ENCODE results near the gene CRAMP1.
"Not testable (repeated sequence)": the region's sequence is repeated elsewhere in the genome, so short reads cannot be mapped to it uniquely, and the experiment has no call there.

CRAMP1 gene

GRCh38 chr16:1581804-1582203 is 30.4 kb upstream of the CRAMP1 start:
- DNase-seq (ENCODE audit: low read depth) = no peak
- no peak for TF ChIP-seq CTCF (IDR thresholded peaks at IDR 0.05; ENCODE audit: control insufficient read depth, extremely low read depth, insufficient read depth)
- no peak overlapping the region for H3K4me3 ChIP-seq (ENCODE audit: low read depth, low read length)

- no peak overlapping the region for H3K4me3 ChIP-seq (ENCODE audit: low read depth, low read length)
- DNase-seq (ENCODE audit: low read depth) = no peak
- no peak for TF ChIP-seq CTCF (IDR thresholded peaks at IDR 0.05; ENCODE audit: control insufficient read depth, extremely low read depth, insufficient read depth)
Measured at GRCh38 chr16:1583180-1583579, 29.0 kb upstream of the CRAMP1 start.

DNA sequence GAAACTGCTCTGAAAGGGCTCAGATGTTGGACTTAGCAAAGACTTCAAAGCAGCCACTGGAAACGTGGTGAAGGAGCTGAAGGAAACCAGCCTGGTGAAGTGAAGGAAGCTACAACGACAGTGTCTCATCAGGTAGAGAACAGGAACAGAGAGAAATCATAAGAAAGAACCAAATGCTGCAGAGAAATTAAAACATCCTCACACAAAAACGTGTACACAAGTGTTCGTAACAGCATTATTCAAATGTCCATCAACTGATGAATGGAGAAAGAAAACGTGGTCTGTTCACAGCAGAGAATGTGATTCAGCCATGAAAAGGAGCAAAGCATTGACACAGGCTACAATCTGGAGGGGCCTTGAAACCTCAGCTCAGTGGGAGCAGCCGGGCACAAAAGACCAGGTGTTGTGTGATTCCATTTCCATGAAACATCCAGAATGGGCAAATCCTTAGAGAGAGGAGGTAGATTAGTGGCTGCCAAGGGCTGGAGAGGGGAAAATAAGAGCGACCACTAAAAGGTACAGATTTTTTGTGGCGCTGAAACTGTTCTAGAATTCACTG is 27.2 kb upstream of the CRAMP1 start:
- H3K4me3 ChIP-seq (ENCODE audit: low read depth, low read length) = no peak overlapping the region
- TF ChIP-seq CTCF (IDR thresholded peaks at IDR 0.05; ENCODE audit: control insufficient read depth, extremely low read depth, insufficient read depth) = no peak
- DNase-seq (ENCODE audit: low read depth) = no peak

DNA sequence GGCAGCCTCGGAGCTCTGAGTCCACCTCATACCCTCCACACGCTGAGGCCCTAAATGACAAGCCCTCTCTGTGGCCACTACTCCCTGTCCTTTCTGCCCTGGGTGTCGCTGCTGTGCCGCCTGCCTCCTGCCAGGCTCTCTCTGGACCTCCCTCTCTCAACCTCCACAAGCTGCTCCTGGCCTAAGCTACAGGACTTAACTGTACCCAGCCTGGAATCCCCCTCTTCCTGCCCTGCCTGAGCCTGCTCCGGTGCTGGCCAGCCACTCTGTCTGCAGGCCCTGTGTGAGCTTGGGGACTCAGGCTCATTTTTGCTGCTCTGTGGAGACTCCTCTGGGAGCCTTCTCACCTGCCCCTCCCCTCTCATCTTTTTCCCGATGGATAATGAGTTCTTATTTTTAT is 21.8 kb upstream of the CRAMP1 start:
- no peak overlapping the region for H3K4me3 ChIP-seq (ENCODE audit: low read depth, low read length)
- no peak for TF ChIP-seq CTCF (IDR thresholded peaks at IDR 0.05; ENCODE audit: control insufficient read depth, extremely low read depth, insufficient read depth)
- DNase-seq (ENCODE audit: low read depth) = no peak

- TF ChIP-seq CTCF (IDR thresholded peaks at IDR 0.05; ENCODE audit: control insufficient read depth, extremely low read depth, insufficient read depth) = no peak
- H3K4me3 ChIP-seq (ENCODE audit: low read depth, low read length) = no peak overlapping the region
- no peak for DNase-seq (ENCODE audit: low read depth)
Measured at GRCh38 chr16:1590930-1591705, 21.0 kb upstream of the CRAMP1 start.

DNA sequence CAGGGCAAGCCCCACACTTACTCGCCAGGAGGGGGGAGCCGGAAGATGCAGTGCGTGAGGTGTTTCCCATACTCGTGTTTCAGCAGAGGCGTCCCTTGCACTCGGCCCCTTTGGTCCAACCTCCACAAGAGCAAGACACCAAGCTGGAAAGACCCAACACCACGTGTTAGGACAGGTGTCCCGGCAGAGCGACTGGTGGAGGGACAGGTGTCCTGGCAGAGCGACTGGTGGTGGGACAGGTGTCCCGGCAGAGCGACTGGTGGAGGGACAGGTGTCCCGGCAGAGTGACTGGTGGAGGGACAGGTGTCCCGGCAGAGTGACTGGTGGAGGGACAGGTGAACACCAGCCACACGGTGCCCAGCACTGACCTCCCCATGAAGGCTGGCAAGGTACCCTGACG is 19.7 kb upstream of the CRAMP1 start:
- no peak for DNase-seq (ENCODE audit: low read depth)
- TF ChIP-seq CTCF (IDR thresholded peaks at IDR 0.05; ENCODE audit: control insufficient read depth, extremely low read depth, insufficient read depth) = no peak
- no peak overlapping the region for H3K4me3 ChIP-seq (ENCODE audit: low read depth, low read length)

GRCh38 chr16:1595511-1595910 is 16.6 kb upstream of the CRAMP1 start:
- not testable (repeated sequence) for H3K4me3 ChIP-seq (ENCODE audit: low read depth, low read length); DNase-seq (ENCODE audit: low read depth)

Data from LNCaP clone FGC (cell line).